Measurements from ENCODE around the gene RAB44. TPM values are rescaled to one million over a fixed set of nuclear protein-coding genes. Genes with fewer than 3 reads are reported as not detected.
A peak's percentile ranks its signal among the peaks of the same experiment; 100 is the strongest.
"Not testable (repeated sequence)": the region's sequence is repeated elsewhere in the genome, so short reads cannot be mapped to it uniquely, and the experiment has no call there.

Gene RAB44
- total and polyA plus RNA-seq, 7 donors, result under 0.01 to 0.71 (median 0.17) TPM; not detected in 3

- WGBS, 2 donors, result 90 to 91% methylated on average over 15 of the region's 15 CpGs
Observed at GRCh38 chr6:36721369-36722140, 23.9 kb downstream of the RAB44 start.

GRCh38 chr6:36722365-36722764, 24.7 kb downstream of the RAB44 start:
- TF ChIP-seq POLR2AphosphoS5 (IDR thresholded peaks at IDR 0.05), result no peak
- no peak for TF ChIP-seq EP300 (IDR thresholded peaks at IDR 0.05)
- TF ChIP-seq CTCF (IDR thresholded peaks at IDR 0.05), result no peak
- no peak for TF ChIP-seq POLR2A (IDR thresholded peaks at IDR 0.05)
- no peak for DNase-seq
- Histone ChIP-seq H3K4me3 (no peak overlapping the region), H3K9me3 (no peaks in the 10 kb centered on the region), H3K27ac (no peak overlapping the region), H3K36me3 (no peaks in the 10 kb centered on the region), H3K27me3 (no peaks in the 10 kb centered on the region), H3K4me1 (no peaks in the 10 kb centered on the region)
- intact Hi-C loops (cut with DNase I), result no loop called here
- 91 to 94% methylated on average over 10 of the region's 10 CpGs for WGBS, 2 donors

More at GRCh38 chr6:36721369-36722140, 23.9 kb downstream of the RAB44 start:
- Histone ChIP-seq H3K27me3 (no peaks in the 10 kb centered on the region), H3K4me3 (no peak overlapping the region), H3K36me3 (no peaks in the 10 kb centered on the region), H3K4me1 (no peaks in the 10 kb centered on the region), H3K27ac (no peak overlapping the region), H3K9me3 (no peaks in the 10 kb centered on the region)
- intact Hi-C loops (cut with DNase I), result no loop called here
- no peak for DNase-seq
- TF ChIP-seq CTCF (IDR thresholded peaks at IDR 0.05), result no peak
- TF ChIP-seq EP300 (IDR thresholded peaks at IDR 0.05), result no peak
- TF ChIP-seq POLR2AphosphoS5 (IDR thresholded peaks at IDR 0.05), result no peak
- no peak for TF ChIP-seq POLR2A (IDR thresholded peaks at IDR 0.05)

GRCh38 chr6:36722879-36723278, 25.3 kb downstream of the RAB44 start:
- intact Hi-C loops (cut with DNase I), result no loop called here
- DNase-seq, result no peak
- WGBS, 2 donors, result 86 to 93% methylated on average over 2 of the region's 2 CpGs
- Histone ChIP-seq H3K4me1 (no peaks in the 10 kb centered on the region), H3K27ac (no peak overlapping the region), H3K9me3 (no peaks in the 10 kb centered on the region), H3K27me3 (no peaks in the 10 kb centered on the region), H3K4me3 (no peak overlapping the region), H3K36me3 (no peaks in the 10 kb centered on the region)
- TF ChIP-seq EP300 (IDR thresholded peaks at IDR 0.05), result no peak
- TF ChIP-seq POLR2A (IDR thresholded peaks at IDR 0.05), result no peak
- no peak for TF ChIP-seq POLR2AphosphoS5 (IDR thresholded peaks at IDR 0.05)
- no peak for TF ChIP-seq CTCF (IDR thresholded peaks at IDR 0.05)

- DNase-seq; H3K4me3 ChIP-seq; H3K27me3 ChIP-seq; H3K9me3 ChIP-seq; H3K4me1 ChIP-seq; H3K27ac ChIP-seq; H3K36me3 ChIP-seq; intact Hi-C loops (cut with DNase I): not testable (repeated sequence)
- 91 to 94% methylated on average over 4 of the region's 4 CpGs for WGBS, 2 donors
Observed at GRCh38 chr6:36723992-36724391, 26.4 kb downstream of the RAB44 start.

- Histone ChIP-seq H3K27ac (no peak overlapping the region), H3K36me3 (no peaks in the 10 kb centered on the region), H3K4me1 (no peaks in the 10 kb centered on the region), H3K4me3 (no peak overlapping the region), H3K27me3 (no peaks in the 10 kb centered on the region), H3K9me3 (no peaks in the 10 kb centered on the region)
- WGBS, 2 donors, result 47 to 63% methylated on average over 13 of the region's 13 CpGs
- intact Hi-C loops (cut with DNase I), result no loop called here
- TF ChIP-seq POLR2AphosphoS5 (IDR thresholded peaks at IDR 0.05) (no peak), POLR2A (IDR thresholded peaks at IDR 0.05) (no peak), CTCF (IDR thresholded peaks at IDR 0.05) (peak in 3 of 4 experiments; percentile 27 to 40 (median 29))
- DNase-seq, result peak; percentile 70
Observed at GRCh38 chr6:36724514-36725390, 27.1 kb downstream of the RAB44 start.
